HG02870 (cell line): Measurements from ENCODE around the gene LCN1.

Source experiments
- ATAC-seq: cut with Tn5 transposase; IDR thresholded peaks from one replicate; pipeline ENCODE4 v1.9.1; 2021; ENCODE audit warnings: mild to moderate bottlenecking, moderate library complexity; ENCODE audit not compliant: unreplicated experiment

LCN1 gene

DNA sequence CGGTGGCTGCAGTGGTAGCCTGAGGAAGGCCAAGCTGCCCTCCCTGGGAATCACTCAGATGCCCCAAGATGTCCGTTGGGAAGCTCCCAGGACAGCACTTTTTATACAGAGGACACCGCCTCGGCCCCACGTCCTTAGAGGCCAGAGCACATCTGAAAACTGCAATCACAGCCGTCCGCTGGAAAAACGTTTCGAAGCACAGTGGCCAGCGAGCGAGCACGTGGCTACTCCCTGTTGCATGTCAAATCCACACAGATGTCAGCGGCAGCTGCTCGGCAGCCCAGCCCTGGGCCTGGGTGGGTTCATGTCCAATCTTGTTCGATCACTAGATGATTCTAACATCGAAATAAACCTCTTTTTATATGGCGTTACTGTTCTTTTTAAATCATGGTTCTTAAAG is 32.7 kb upstream of the LCN1 start:
- ATAC-seq, result no peak

DNA sequence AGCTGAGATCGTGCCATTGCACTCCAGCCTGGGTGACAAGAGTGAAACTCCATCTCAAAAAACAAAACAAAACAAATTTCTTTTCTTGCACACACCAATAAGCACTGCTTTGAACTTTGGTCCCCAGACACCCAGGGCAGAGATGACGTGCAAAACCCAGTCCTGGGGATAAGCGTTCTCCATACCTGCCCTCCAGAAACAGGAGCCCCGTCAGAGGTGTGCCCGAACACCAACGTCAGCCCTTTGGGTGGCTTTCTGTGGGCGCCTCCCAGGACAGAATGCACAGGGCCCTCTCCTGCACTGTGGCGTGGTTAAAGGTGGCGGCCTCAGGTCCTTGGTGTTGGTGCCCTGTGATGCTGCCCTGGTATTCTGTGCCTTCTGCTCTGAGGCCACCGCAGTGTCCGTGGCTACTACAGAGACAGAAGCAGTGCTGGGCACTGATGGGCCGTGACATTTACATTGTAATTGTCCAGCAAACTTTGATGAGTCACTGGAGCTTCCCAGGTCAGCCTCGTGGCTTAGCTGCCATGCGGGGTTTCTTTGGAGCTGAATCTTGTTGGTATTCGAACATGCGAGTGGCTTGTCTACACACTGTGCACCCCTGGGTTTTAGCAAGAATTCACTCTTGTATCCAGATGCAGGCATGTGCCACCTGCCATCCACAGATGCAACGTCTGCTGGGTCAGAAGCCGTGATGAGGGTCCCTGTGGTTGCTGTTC is 31.9 kb upstream of the LCN1 start:
- ATAC-seq, result no peak

DNA sequence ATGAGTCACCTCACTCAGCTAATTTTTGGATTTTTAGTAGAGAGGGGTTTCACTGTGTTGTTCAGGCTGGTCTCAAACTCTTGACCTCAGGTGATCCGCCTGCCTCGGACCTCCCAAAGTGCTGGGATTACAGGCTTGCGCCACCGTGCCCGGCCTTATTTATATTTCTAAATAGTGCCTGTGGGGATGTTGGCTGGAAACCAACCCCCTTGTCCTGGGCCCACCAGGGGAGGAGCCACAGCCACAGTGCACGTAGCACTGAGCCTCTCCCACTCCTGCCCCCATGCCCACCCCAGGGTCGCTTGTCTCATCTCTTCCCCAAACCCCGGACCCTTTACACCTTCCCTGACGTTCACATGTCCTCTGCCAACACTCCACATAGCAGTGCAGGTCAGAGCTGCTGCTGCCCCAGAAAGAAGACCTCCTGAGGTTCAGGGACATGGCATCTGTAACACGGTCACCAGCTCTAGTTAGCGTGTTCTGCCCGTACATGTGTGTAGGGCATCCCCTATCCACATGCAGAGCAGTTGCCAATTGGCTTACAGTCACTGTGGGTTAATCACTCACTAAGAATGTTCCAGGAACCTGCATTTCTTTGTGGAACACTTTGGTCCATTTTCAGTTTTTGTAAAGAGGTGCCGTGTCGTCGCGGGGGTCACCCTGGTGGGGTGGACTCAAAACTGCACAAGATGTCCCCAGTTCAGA is 30.9 kb upstream of the LCN1 start:
- no peak for ATAC-seq

DNA sequence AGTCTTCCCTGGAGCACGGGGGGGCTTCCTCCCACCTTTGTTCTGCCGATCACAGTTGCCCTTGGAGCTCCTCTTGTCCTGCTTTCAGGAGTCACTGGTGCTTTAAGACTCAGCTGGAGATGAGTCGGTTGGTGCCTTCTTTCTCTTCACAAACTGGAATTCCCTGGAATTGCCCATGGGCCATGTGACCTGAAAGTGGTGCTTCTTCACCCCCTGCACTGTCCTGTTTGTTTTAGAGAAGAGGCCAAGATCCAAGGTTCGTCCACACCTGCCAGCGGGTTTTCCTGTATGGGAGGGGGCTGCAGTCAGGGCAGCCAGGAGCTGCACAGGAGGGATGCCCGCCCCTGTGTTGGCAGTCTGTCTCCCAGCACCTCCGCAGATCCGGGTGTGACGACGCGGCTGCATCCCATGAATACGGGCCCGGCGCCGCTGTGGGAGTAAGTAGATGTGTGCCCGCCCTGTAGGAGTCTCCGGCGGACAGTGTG is 30.2 kb upstream of the LCN1 start:
- ATAC-seq, result no peak

DNA sequence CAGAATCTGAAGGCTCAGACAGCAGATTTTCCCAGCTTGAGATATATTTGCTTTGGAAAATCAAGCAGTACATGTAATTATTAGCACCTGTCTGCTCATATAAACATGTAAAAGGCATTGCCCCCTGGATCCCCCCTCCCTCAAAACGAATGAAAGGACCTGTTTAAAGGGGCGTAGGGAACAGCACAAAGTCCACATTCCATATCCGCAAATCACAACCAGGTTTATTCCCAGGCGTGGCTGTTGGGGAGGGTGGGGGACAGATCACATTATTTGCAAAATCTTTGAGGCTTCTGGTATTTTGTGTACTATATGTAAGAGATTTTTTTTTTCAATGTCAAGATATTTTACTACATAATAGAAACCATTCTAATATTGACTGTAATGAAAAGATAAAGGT is 29.5 kb upstream of the LCN1 start:
- ATAC-seq, result no peak

DNA sequence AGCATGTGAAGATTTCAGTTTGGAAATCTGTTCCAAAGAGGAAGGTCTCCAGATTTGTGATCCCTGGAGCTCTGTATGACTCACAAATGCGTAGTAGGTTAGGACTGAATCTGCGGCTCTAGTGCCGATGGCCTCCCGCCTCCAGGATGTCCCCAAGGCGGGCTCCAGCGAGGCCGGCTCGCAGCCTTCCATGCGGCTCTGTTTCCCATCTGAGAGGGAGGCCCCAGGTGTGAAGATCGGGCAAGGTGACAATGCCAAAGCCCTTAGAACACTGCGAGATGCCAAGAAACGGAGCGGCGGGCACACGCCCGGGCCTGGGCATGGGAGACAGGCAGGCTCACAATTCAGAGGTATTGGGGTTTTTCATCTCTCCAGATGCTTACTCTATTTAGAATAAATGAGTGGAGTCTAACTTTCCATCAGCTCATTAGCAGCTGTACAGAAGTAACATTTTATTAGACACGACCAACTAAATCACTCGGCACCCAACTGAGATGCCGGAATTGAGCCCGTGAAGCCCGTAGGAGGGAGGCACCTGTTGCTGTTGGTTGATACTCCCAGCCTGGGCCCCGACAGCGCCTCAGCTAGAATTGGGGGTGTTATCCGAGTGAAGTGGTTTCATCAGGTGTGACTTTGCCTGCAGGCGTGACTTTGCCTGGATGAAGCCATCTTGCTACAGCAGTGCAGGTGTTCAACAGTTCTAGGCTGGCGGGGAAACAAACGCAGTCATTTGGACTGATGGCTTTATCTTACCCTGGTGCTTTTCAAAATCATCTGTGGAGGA is 28.2 kb upstream of the LCN1 start:
- ATAC-seq, result no peak

DNA sequence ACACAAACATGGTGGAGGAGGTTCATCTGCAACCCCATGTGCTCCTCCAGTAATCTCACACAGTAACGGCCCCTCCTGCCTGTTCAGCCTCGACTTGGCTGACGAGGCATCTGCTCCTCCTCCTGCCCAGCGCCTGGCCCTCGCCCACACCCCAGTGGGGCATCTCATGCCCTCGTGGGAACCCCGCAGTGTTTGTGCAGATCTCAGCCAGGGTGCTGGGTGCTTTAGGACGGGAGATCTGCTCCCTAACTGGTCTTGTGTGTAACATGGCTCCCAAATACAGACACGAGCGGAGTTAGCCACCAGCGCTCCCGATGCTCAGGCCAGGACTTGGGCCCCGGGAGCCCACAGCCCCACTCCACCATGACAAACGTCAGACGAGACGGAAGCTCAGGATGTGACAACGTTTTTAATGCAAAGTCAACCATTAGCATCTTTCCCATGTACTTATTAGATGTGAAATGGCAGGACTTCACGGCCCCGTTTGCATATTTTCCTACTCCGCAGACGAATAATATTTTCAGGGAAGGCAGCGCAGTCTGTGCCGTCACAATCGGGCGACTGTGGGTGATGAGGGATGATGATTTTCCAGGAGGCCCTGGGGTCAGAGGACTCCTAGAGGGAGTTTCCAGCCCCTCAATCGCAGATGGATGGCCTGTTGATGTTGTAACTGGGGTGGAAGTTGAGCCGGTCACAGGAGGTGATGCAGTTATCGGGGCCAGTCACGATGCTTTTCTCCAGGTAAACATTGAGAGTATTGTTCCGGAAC is 26.3 kb upstream of the LCN1 start:
- no peak for ATAC-seq

DNA sequence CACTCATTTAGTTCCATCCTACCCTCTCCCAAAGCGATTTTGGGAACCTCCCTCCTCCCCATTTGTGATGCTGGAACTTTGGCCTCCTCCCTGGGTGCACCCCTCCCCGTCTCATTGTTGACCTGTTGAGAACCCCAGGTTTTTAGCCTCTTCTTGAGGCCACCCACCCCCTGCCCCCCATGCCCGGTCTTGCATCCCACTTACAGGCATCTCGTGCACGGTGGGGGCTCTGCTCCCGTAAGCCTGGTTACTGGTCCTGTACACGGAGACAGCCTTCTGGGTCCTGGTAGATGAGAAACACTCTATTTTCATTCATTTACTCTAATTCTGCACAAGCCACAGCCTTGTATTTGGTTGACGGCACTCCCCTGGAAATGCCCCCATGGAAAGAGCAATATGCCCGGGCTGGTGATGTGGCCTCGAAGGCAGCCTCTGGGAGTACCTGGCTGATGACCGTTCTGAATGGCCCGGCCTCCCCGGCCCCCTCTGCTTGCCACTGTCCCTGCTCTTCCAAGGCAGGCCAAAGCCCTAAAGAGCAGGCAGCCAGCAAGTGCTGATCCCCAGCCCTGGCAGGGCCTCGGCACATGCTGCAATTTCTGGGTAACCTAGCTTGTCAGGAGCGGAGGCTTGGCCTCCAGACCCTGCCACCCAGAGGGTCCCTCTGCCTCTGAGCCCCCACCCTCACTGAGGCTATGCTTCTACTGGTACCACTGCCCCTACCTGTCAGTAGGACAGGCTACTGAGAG is 22.7 kb upstream of the LCN1 start:
- no peak for ATAC-seq

DNA sequence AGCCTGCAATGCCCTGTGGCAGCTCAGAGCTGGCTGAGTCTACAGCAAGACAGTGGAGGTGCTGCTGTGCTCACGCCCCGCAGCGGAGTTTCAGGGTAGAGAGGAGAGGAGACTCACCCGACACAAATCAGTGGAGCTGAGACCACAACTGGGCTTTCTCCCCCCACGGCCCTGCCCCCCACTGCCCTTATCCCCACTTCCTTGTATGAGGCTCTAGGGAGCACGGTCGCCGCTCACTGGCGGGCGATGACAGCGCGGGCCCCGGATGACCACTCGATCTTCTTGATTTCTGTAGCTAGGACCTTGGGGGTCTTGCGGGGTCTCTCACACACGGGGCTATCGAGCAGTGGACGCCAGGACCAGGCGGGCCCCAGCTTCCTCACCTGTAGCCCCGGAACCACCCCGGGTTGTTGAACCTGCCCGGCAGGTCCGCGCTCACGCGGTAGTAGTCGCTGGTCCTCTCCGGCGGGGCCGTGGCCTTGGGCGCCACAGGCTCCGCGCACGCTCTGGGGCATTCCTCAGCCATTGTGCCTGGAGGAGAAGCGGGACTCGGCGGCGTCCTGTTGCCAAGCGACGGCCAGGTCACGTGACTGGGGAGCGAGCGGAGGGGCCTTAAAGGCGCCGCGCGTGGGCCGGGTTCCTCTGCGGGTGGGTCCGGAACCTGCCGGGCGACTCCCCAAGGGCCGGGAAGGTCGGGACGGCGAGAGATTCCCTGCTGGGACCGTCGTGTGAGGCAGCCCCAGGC is 21.7 kb upstream of the LCN1 start:
- ATAC-seq, result peak; percentile 36

DNA sequence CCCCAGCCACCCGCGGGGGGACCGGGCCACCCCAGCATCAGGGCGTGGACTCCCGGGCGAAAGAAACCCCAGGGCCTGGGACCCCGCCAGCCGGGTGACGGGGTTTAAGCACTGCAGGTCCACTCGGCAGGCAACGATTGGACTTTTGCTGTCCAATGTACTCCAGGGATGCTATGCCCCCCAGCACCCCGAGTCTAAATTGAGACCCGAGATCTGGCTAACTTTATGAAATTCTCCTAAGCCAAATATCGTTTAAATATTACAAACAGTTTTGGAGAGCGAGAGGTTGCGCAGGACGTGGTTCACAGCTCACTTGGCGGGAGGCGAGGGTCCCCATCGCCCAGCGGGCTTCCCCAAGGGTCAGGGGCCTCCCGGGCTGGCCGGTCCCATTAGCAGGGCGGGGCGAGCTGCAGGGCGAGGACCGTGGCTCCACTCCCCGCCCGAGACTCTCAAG is 21.1 kb upstream of the LCN1 start:
- ATAC-seq, result peak; percentile 9

DNA sequence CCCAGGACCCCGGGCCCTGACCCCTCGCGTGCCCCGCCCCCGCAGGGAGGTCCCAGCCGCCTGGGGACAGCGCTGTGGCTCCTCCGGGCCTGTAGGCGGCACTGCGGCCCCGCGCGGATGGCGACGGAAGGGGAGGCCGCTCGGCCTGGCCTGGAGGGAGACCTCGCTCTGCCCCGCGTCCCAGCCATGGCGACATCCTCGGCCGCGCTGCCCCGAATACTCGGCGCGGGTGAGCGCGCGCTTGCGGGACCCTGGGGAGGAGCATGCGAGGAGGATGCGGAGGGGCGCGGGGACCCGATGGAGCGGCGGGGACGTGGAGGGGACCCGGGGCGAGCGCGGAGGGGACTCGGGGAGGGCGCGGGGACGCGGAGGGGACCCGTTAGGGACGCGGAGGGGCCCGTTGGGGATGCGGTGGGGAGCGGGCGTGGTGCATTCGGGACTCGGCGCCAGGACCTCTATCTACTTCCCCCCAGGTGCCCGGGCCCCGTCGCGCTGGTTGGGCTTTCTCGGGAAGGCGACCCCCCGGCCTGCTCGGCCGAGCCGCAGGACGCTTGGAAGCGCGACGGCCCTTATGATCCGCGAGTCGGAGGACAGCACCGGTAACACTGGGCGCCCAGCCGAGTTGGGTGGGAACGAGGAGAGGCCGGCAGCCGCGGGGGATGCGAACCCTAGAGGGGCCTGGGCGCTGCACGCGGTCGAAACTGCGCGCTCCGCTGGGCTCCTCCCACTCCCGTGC is 20.5 kb upstream of the LCN1 start, which contains the start of gene MRPS2:
MRPS2 (plus strand) TSS at position 158 of the 736 bp plus-strand sequence; CDS start at position 187, 29 bp downstream.
- peak; percentile 73 for ATAC-seq

DNA sequence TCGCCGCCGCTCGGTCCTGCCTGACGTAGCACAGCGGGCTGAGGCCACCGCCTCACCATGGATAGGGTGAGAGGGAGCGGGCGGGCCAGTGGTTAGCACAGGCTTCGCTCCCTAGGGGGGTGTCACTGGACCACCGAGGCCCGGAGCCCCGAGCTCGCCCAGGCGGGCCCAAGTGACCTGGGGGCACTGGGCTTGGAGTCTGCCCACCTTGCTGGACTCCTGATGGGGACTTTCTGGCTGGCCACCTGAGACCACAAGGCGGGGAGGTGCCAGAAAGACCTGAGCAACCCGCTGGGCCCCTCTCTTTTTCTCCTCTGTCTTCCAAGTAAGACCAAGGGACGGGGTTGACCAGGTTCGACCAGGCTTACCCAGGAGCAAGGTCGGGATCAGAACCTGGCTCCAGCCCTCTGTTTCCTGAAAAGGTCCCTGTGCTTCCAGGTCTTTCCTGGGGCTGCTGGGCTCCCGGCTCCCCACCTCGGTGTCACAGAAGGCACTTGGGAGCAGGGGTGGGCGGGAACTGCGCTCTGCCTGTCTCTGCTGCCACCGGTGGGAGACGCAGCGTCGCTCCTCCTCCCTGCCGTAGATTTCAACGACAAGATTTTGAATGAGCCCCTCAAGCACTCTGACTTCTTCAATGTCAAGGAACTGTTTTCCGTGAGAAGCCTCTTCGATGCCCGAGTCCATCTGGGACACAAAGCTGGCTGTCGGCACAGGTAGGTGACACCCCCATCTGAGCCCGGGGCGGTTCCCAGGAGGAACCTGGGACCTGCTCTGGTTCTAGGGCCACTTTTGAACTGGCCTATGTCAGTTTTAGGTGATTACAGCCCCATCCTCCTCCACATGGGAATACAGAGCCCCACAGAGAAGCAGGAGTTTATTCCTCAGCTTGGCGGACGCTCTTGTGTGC is 19.7 kb upstream of the LCN1 start:
- no peak for ATAC-seq

DNA sequence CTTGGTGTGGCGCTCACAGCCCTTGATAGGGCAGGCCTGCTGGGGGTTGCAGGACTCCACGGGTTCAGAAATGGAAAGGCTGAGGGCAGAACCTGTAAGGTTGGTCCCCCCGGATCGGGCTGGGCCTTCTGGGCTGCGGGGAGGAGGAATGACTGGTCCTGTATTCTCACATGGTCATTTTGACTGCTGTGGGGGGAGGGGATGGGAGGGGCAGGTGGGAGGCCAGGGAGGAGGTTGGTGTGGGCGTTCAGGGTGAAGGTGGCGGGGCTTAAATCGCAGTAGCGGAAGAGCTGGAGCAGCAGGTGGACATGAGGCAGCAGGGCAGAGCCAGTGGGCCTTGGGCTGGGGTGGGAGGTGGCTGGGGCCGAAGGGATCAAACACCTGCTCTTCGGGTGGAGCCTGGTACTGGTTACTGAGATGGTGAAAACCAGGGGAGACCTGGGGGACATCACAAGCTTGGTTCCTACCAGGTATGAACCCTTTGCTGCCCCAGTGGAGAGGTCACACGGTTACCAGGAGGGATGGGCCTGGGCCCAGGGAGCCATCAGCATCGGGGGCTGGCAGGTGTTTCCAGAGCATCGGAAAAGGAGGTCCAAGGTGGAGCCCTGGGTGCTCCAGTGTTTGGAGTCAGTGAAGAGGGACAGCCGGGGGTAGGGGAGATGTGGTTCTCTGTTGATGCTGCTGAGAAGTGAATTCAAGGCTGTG is 18.9 kb upstream of the LCN1 start:
- ATAC-seq, result no peak

DNA sequence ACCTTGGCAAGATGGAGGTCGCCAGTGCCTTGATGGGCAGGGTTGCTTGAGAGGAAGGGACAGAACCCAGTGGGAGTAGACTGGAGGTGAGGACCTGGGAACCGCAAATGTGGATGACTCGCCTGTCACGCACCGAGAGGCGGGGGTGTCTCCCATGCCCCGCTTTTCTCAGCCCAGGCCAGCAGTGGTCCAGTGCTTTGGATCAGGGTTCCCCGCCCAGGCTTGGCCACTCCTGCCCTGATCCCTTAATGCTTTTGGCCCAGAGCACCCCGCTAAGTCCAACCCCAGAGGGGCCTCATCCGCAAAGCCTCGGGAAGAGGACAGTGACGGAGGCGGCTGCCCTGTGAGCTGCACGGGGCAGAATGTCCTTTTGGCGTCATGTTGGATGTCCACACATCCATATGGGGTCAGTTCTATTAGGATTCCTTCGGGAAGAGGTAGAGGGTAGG is 18.3 kb upstream of the LCN1 start:
- ATAC-seq, result no peak

DNA sequence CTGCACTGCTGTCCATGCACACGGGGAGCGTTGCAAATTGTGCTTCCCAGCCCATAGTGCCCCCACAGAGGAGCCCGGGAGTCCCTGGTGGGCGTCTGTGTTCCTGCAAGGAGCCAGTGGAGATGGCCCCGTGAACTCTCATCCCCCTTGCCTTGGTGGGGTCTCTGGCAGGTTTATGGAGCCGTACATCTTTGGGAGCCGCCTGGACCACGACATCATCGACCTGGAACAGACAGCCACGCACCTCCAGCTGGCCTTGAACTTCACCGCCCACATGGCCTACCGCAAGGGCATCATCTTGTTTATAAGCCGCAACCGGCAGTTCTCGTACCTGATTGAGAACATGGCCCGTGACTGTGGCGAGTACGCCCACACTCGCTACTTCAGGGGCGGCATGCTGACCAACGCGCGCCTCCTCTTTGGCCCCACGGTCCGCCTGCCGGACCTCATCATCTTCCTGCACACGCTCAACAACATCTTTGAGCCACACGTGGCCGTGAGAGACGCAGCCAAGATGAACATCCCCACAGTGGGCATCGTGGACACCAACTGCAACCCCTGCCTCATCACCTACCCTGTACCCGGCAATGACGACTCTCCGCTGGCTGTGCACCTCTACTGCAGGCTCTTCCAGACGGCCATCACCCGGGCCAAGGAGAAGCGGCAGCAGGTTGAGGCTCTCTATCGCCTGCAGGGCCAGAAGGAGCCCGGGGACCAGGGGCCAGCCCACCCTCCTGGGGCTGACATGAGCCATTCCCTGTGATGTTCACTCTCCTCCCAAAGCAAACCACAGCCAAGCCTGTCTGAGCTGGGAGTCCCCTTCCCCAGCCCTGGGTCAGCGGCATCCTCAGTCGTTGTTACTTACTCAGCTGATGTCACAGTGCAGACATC is 17.6 kb upstream of the LCN1 start:
- no peak for ATAC-seq
